OCI-LY1 (cell line): Measurements from ENCODE around the gene CYFIP1.

ENCODE experiments used
- CTCF ChIP-seq: fragments of 200-600 bp; sonication (generic), shearing (Covaris generic); IDR thresholded peaks from 2 replicates; pipeline ENCODE4 v1.5.1; 2017; ENCODE audit warnings: mild to moderate bottlenecking, antibody characterized with exemption, low read length, moderate library complexity, mixed read lengths
- EZH2 ChIP-seq: fragments of 200-600 bp; sonication (generic), shearing (Covaris generic); IDR thresholded peaks from 2 replicates; pipeline ENCODE4 v1.8.0; 2017; ENCODE audit warnings: borderline replicate concordance, mixed run types, mild to moderate bottlenecking, antibody characterized with exemption, low read length, moderate library complexity, mixed read lengths

GRCh38 chr15:22947101-22948000 is 32.8 kb downstream of the CYFIP1 start:
- TF ChIP-seq CTCF (no peak), EZH2 (no peak)
